Measurements from ENCODE around the gene MAP2K5.
A peak's percentile ranks its signal among the peaks of the same experiment; 100 is the strongest.
"Not testable (repeated sequence)": the region's sequence is repeated elsewhere in the genome, so short reads cannot be mapped to it uniquely, and the experiment has no call there.

Gene MAP2K5

GRCh38 chr15:67605871-67606270 is 63.4 kb downstream of the MAP2K5 start:
- DNase-seq: no peak

- DNase-seq: no peak
These were observed 64.2 kb downstream of the MAP2K5 start for GRCh38 chr15:67606742-67607141.

- no peak for DNase-seq
These were observed 64.8 kb downstream of the MAP2K5 start for GRCh38 chr15:67607329-67607728.

- DNase-seq: no peak
These were observed 65.6 kb downstream of the MAP2K5 start for GRCh38 chr15:67607959-67608637.

GRCh38 chr15:67608638-67608959 is 66.1 kb downstream of the MAP2K5 start:
- DNase-seq: no peak

GRCh38 chr15:67611370-67612369 is 69.2 kb downstream of the MAP2K5 start:
- DNase-seq: peak; percentile 24

GRCh38 chr15:67613211-67613610 is 70.7 kb downstream of the MAP2K5 start:
- DNase-seq: no peak

GRCh38 chr15:67613708-67614107 is 71.2 kb downstream of the MAP2K5 start:
- no peak for DNase-seq

- DNase-seq: peak; percentile 29
These were observed 72.6 kb downstream of the MAP2K5 start for GRCh38 chr15:67615131-67615534.

- DNase-seq: no peak
These were observed 75.8 kb downstream of the MAP2K5 start for GRCh38 chr15:67618297-67618696.

- no peak for DNase-seq
These were observed 79.6 kb downstream of the MAP2K5 start for GRCh38 chr15:67622110-67622509.

GRCh38 chr15:67632261-67632660 is 89.8 kb downstream of the MAP2K5 start:
- no peak for DNase-seq

GRCh38 chr15:67635950-67636349 is 93.4 kb downstream of the MAP2K5 start:
- DNase-seq: not testable (repeated sequence)

- DNase-seq: no peak
These were observed 97.1 kb downstream of the MAP2K5 start for GRCh38 chr15:67639591-67639990.

GRCh38 chr15:67641453-67641852 is 99.0 kb downstream of the MAP2K5 start:
- DNase-seq: no peak

- DNase-seq: no peak
These were observed 104.3 kb downstream of the MAP2K5 start for GRCh38 chr15:67646847-67647246.

GRCh38 chr15:67652586-67652985 is 110.1 kb downstream of the MAP2K5 start:
- DNase-seq: no peak

- no peak for DNase-seq
These were observed 117.9 kb downstream of the MAP2K5 start for GRCh38 chr15:67660446-67660845.

GRCh38 chr15:67660874-67661606 is 118.5 kb downstream of the MAP2K5 start:
- no peak for DNase-seq

GRCh38 chr15:67670647-67671305 is 128.3 kb downstream of the MAP2K5 start:
- DNase-seq: no peak

- not testable (repeated sequence) for DNase-seq
These were observed 130.3 kb downstream of the MAP2K5 start for GRCh38 chr15:67672834-67673233.

- no peak for DNase-seq
These were observed 132.5 kb downstream of the MAP2K5 start for GRCh38 chr15:67674983-67675382.

- DNase-seq: no peak
These were observed 135.6 kb downstream of the MAP2K5 start for GRCh38 chr15:67678089-67678488.

All from HCEC 1CT (cell line).